Measurements from ENCODE around the gene ZNF512. TPM values are rescaled to one million over a fixed set of nuclear protein-coding genes. Genes with fewer than 3 reads are reported as not detected.

ZNF512 gene
- polyA plus RNA-seq, 1 of the 3 experiments (the other 2 are of a cell fraction) = 22.3 TPM

GRCh38 chr2:27559228-27559627 is 23.6 kb upstream of the ZNF512 start:
- CTCF ChIA-PET = interaction anchor here (0.6 kb wide), 1 partner anchor 17 kb away, joined by 3 read pairs; no protein-coding TSS in a partner anchor
- WGBS (ENCODE audit: low lambda C conversion rate) = 0% methylated on average over 2 of the region's 2 CpGs
- H3K27ac ChIP-seq (ENCODE audit: low read depth in 2 of 2, low read length in 1 of 2) = no peak overlapping the region
- no peaks in the 10 kb centered on the region for H3K4me1 ChIP-seq (ENCODE audit: control insufficient read depth in 1 of 2, insufficient read depth in 2 of 2, low read depth in 1 of 2, low read length in 1 of 2)
- no peak overlapping the region for H3K9ac ChIP-seq
- no peak for DNase-seq
- no peak for TF ChIP-seq NFIC (IDR thresholded peaks at IDR 0.05; ENCODE audit: borderline replicate concordance)
- no peak overlapping the region for H2AFZ ChIP-seq (ENCODE audit: low read depth)
- H4K20me1 ChIP-seq (ENCODE audit: insufficient read depth) = no peaks in the 10 kb centered on the region
- H3K4me2 ChIP-seq = no peak overlapping the region
- H3K9me3 ChIP-seq = no peaks in the 10 kb centered on the region
- no peaks in the 10 kb centered on the region for H3K27me3 ChIP-seq (ENCODE audit: insufficient read depth)
- H3F3A ChIP-seq (replicated peaks; ENCODE audit: insufficient read depth) = no peaks in the 10 kb centered on the region
- no peaks in the 10 kb centered on the region for H3K9me2 ChIP-seq
- no peaks in the 10 kb centered on the region for H3K36me3 ChIP-seq (replicated peaks in 1 of 2; ENCODE audit: control insufficient read depth in 1 of 2, insufficient read depth in 2 of 2, low read length in 1 of 2)
- POLR2A ChIA-PET = no interaction called here
- no peaks in the 10 kb centered on the region for H3K79me2 ChIP-seq (ENCODE audit: insufficient read depth)
- H3K4me3 ChIP-seq (ENCODE audit: low read depth in 2 of 2, low read length in 1 of 2) = no peak overlapping the region

- Histone ChIP-seq H3K36me3 (replicated peaks in 1 of 2; ENCODE audit: control insufficient read depth in 1 of 2, insufficient read depth in 2 of 2, low read length in 1 of 2) (no peaks in the 10 kb centered on the region), H4K20me1 (ENCODE audit: insufficient read depth) (no peaks in the 10 kb centered on the region), H3K4me2 (no peak overlapping the region), H3K9me2 (no peaks in the 10 kb centered on the region), H3K4me3 (ENCODE audit: low read depth in 2 of 2, low read length in 1 of 2) (no peak overlapping the region), H3K9me3 (no peaks in the 10 kb centered on the region), H2AFZ (ENCODE audit: low read depth) (no peak overlapping the region), H3K9ac (no peak overlapping the region), H3K4me1 (ENCODE audit: control insufficient read depth in 1 of 2, insufficient read depth in 2 of 2, low read depth in 1 of 2, low read length in 1 of 2) (peaks cover 0 to 3% of the 10 kb centered on the region in 2 experiments; a peak in 1 of 4 replicates), H3K27me3 (ENCODE audit: insufficient read depth) (no peaks in the 10 kb centered on the region), H3K27ac (ENCODE audit: low read depth in 2 of 2, low read length in 1 of 2) (no peak overlapping the region), H3F3A (replicated peaks; ENCODE audit: insufficient read depth) (peaks cover under 1% of the 10 kb centered on the region), H3K79me2 (ENCODE audit: insufficient read depth) (no peaks in the 10 kb centered on the region)
- DNase-seq = no peak
- TF ChIP-seq SIN3A (IDR thresholded peaks at IDR 0.05; ENCODE audit: borderline replicate concordance, low read depth, low read length) = no peak
- no peak for TF ChIP-seq CTCF (IDR thresholded peaks at IDR 0.05)
- no peak for TF ChIP-seq FOSL2 (IDR thresholded peaks at IDR 0.05; ENCODE audit: borderline replicate concordance, low read depth)
- no peak for TF ChIP-seq TCF12 (IDR thresholded peaks at IDR 0.05)
- TF ChIP-seq POLR2AphosphoS5 (IDR thresholded peaks at IDR 0.05; ENCODE audit: low read depth, low read length) = no peak
- TF ChIP-seq SMC3 (IDR thresholded peaks at IDR 0.05; ENCODE audit: low read depth, low read length) = no peak
- POLR2A ChIA-PET = no interaction called here
- 43% methylated on average over 2 of the region's 2 CpGs for WGBS (ENCODE audit: low lambda C conversion rate)
- CTCF ChIA-PET = interaction anchor here (1.0 kb wide), 2 partner anchors 9 to 476 kb away, joined by 3 read pairs; no protein-coding TSS in a partner anchor
Measured at GRCh38 chr2:27561060-27561459, 21.8 kb upstream of the ZNF512 start.

GRCh38 chr2:27566628-27567027 is 16.2 kb upstream of the ZNF512 start:
- H3K4me3 ChIP-seq (ENCODE audit: low read depth in 2 of 2, low read length in 1 of 2) = no peak overlapping the region
- ChIA-PET CTCF (no interaction called here), POLR2A (no interaction called here)
- H4K20me1 ChIP-seq (ENCODE audit: insufficient read depth) = no peaks in the 10 kb centered on the region
- TF ChIP-seq PBX3 (IDR thresholded peaks at IDR 0.05) (0 out of 2 replicates have a peak, but pooled peaks have one; percentile 5), RXRA (IDR thresholded peaks at IDR 0.05; ENCODE audit: borderline replicate concordance, low read depth) (peak; percentile 9; the same call in 1 of the 2 replicates), FOSL2 (IDR thresholded peaks at IDR 0.05; ENCODE audit: borderline replicate concordance, low read depth) (peak; percentile 45; the same call in 1 of the 2 replicates), CTCF (IDR thresholded peaks at IDR 0.05) (no peak), TEAD4 (IDR thresholded peaks at IDR 0.05; ENCODE audit: borderline replicate concordance, insufficient read depth) (no peak)
- no peaks in the 10 kb centered on the region for H3K9me2 ChIP-seq
- no peaks in the 10 kb centered on the region for H3K36me3 ChIP-seq (replicated peaks in 1 of 2; ENCODE audit: control insufficient read depth in 1 of 2, insufficient read depth in 2 of 2, low read length in 1 of 2)
- no peaks in the 10 kb centered on the region for H3K9me3 ChIP-seq
- H3F3A ChIP-seq (replicated peaks; ENCODE audit: insufficient read depth) = peaks cover 4% of the 10 kb centered on the region
- WGBS (ENCODE audit: low lambda C conversion rate) = 15% methylated on average over 2 of the region's 2 CpGs
- H3K4me1 ChIP-seq (ENCODE audit: control insufficient read depth in 1 of 2, insufficient read depth in 2 of 2, low read depth in 1 of 2, low read length in 1 of 2) = peaks cover 0 to 6% of the 10 kb centered on the region in 2 experiments; a peak in 1 of 4 replicates
- peak overlapping the region in 1 of 2 experiments; percentile 62; a peak in 2 of 4 replicates for H3K27ac ChIP-seq (ENCODE audit: low read depth in 2 of 2, low read length in 1 of 2)
- H3K9ac ChIP-seq = peak overlapping the region; percentile 33; the same call in 1 of the 2 replicates
- peak overlapping the region; percentile 75 for H2AFZ ChIP-seq (ENCODE audit: low read depth)
- no peaks in the 10 kb centered on the region for H3K27me3 ChIP-seq (ENCODE audit: insufficient read depth)
- no peaks in the 10 kb centered on the region for H3K79me2 ChIP-seq (ENCODE audit: insufficient read depth)
- peak overlapping the region; percentile 25 for H3K4me2 ChIP-seq
- DNase-seq = no peak
